D721Med (cell line): ENCODE measurements around the gene UGT2B7.
A peak's percentile ranks its signal among the peaks of the same experiment; 100 is the strongest.

ENCODE experiments used
- DNase-seq: peaks from one replicate; pipeline ENCODE4 v3.0.0; 2011; ENCODE audit warnings: low spot score; ENCODE audit not compliant: insufficient read length
- FAIRE-seq: peaks from 2 replicates; lab custom pipeline; 2011; peaks lifted over from hg19 to GRCh38; lab: Jason Lieb, UNC
- TF ChIP-seq, protein P1 (sequence below): IDR thresholded peaks from 2 replicates; pipeline ENCODE4 v1.5.1; 2012; ENCODE audit warnings: mild to moderate bottlenecking, control low read depth; ENCODE audit not compliant: insufficient read depth; ENCODE audit errors: missing control alignments

Gene UGT2B7

DNA sequence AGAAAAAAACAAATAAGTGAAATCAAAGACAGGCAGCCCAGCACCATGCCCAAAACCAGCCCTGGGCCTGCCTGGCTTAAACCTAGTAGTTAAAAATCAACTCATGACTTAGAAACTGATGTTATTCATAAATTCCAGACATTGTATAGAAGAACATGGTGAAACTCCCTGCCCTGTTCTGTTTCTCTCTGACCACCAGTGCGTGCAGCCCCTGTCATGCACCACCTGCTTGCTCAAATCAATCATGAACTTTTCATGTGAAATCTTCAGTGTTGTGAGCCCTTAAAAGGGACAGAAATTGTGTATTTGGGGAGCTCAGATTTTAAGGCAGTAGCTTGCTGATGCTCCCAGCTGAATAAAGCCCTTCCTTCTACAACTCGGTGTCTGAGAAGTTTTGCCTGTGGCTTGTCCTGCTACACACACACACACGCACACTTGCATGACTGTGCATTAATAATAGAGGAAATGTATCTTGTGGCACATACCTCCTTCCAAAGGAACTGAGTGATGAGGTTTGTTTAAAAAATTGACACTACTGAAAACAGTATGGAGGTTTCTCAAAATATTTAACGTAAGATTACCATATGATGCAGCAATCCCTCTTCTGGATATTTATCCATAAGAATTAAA is 39.2 kb upstream of the UGT2B7 start:
- DNase-seq, result no peak
- FAIRE-seq, result no peak
- TF ChIP-seq, protein P1, sequence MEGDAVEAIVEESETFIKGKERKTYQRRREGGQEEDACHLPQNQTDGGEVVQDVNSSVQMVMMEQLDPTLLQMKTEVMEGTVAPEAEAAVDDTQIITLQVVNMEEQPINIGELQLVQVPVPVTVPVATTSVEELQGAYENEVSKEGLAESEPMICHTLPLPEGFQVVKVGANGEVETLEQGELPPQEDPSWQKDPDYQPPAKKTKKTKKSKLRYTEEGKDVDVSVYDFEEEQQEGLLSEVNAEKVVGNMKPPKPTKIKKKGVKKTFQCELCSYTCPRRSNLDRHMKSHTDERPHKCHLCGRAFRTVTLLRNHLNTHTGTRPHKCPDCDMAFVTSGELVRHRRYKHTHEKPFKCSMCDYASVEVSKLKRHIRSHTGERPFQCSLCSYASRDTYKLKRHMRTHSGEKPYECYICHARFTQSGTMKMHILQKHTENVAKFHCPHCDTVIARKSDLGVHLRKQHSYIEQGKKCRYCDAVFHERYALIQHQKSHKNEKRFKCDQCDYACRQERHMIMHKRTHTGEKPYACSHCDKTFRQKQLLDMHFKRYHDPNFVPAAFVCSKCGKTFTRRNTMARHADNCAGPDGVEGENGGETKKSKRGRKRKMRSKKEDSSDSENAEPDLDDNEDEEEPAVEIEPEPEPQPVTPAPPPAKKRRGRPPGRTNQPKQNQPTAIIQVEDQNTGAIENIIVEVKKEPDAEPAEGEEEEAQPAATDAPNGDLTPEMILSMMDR, result no peak

DNA sequence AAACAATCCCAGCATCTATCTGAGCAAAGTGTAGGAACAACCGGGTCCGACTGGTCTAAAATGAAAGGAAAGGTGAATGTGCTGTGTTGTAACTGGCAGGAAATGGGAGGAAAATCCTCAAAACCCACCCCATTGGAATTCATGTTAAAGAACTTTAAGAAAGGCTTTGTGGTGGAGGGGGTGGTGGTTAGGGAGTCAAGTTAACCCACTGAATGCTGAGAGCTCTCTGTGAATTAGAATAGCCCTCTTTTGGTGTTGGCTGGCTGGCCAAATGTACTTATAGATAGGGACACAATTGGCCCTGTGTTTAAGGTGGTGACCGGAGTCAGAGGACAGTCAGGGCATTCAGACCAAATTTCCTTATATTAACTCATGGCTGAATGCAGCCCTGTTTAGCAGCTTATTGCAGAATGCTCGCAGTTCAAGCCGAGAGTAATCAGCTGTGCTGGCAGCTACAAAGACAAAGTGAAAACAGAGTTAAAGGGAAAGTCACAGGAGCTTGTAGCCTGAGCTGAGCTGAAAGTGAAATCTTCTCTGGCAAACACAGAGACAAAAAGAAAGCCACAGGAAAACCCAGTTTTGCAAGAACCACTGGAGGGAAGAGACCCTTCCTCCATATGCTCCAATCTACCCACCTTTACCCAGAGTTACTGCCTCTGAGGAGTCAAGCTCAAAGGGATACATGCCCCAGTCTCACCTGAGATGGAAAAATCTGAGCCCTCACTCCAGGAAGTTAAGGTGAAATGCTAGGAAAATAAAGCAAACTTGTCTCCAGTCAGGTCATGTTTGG is 38.5 kb upstream of the UGT2B7 start:
- TF ChIP-seq, protein P1, result no peak
- FAIRE-seq (no peak), DNase-seq (no peak)

DNA sequence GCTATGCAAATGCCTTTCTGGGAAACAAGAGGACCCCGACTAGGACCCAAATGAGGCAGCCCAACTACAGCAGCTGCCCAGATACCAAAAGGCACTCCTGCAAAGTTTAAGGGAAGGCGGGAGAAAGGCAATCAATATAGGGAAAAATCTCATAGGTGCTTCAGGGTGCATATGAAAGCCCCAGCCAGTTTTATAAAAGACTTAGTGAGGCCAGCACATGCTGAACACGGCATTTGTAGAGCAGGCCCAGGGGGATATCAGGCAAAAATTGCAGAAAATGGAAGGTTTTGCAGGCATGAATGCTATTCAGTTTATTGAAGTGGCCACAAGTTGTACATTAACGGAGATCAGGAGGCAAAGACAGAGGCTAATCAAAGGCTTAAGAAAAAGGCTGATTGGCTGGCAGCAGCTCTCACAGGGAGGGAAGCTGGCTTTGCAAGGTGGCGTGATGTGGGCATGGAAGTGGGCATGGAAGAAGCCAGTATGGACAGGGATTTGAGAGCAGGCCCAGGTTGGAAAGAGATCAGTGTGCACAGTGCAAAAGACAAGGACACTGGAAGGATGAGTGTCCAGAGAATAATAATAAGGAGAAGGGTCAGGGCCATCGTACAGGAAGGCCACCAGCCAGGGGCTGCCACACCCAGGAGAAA is 37.7 kb upstream of the UGT2B7 start:
- FAIRE-seq (no peak), DNase-seq (no peak)
- TF ChIP-seq, protein P1, result no peak

DNA sequence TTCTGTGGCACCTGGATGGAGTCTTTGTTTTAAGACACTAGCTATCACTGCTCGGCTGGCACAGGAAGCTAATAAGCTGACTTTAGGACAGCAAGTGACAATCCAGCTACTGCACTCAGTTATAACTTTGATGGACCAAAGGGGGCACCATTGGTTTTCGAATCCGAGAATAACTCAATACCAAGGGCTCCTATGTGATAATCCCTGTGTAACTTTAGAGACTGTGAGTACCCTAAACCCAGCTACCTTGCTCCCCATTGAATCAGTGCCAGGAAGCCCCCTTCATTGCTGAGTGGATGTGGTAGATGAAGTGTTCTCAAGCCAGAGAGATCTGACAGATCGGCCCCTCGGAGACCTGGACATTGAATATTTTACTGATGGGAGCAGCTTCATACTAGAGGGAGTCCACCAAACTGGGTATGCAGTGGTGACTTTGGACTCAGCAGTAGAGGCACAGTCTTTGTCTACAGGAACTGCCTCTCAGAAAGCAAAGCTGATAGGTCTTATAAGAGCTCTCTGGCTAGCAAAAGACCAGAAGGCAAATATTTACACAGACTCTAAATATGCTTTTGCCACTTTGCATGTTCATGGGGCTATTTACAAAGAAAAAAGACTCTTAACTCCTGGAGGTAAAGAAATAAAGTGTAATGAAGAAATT is 35.5 kb upstream of the UGT2B7 start:
- DNase-seq (no peak), FAIRE-seq (no peak)
- TF ChIP-seq, protein P1, result peak; percentile 7

DNA sequence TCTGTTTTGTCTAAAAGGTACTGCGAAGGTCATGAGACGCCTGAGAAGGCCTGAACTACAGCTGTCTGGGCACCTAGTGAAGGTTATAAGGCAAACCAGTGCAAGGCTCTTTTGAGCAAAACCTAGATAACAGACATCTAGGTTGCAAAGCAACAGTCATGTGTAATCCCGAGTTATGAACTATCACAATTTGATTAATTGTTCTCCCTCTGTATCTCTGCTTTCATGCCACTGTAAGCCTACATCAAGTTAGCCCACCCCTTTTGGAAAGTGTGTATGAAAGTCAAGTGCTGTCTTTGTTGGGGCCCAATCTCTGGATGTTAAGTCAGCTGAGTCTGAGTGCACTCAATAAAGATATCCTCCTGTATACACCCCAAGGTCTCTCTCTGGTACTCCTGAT is 31.9 kb upstream of the UGT2B7 start:
- DNase-seq (no peak), FAIRE-seq (no peak)
- TF ChIP-seq, protein P1, result no peak

GRCh38 chr4:69066945-69067344 is 29.3 kb upstream of the UGT2B7 start:
- TF ChIP-seq, protein P1, result no peak
- no peak for DNase-seq
- no peak for FAIRE-seq
